Dermis microvascular lymphatic vessel endothelial cell (primary cell): ENCODE data around the gene GNPTG. TPM values are rescaled to one million over a fixed set of nuclear protein-coding genes. Genes with fewer than 3 reads are reported as not detected.
A peak's percentile ranks its signal among the peaks of the same experiment; 100 is the strongest.

Experiments used
- DNase-seq, 2 donors: peaks; one replicate each; pipeline versions ENCODE4 v3.0.0 to v3.0.0-alpha.2; 2010; ENCODE audit warnings: low read depth in 2 of 2
- total RNA-seq: library from RNA; depleted of rRNA; stranded (reverse); fragments of >200 nt; gene quantifications from 2 replicates; pipeline ENCODE4 v1.2.1, GENCODE V29; 2014

Gene GNPTG
- total RNA-seq, 1 donor from 2014 or later: 16.8 TPM

DNA sequence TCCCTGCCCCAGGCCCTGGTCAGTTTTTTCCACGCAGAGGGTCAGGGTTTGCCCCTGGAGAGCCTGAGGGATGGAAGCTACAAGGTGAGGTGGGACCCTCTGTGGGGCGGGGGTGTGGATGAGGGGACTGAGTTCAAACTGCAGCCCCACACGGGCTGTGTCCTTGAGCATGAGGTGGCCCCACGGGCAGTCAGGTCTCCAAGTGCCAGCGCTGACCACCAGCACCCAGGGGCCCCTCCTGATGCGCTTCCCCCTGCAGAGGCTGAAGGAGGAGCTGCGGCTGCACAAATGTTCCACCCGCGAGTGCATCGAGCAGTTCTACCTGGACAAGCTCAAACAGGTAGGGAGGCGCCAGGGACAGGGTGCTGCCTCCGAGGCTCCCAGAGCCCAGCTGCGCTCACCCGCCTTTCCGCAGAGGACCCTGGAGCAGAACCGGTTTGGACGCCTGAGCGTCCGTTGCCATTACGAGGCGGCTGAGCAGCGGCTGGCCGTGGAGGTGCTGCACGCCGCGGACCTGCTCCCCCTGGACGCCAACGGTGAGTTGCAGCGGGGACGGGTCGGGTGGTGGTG, 4.4 kb upstream of the GNPTG start:
- no peak for DNase-seq

DNA sequence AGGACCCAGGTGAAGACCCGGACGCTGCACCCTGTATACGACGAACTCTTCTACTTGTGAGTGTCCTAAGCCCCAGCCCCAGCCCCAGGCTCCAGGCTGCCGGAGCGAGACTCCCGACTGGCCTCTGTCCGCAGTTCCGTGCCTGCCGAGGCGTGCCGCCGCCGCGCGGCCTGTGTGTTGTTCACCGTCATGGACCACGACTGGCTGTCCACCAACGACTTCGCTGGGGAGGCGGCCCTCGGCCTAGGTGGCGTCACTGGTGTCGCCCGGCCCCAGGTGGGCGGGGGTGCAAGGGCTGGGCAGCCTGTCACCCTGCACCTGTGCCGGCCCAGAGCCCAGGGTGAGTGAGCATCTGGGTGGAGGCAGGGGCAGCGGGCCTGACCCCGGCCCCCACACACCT, 3.8 kb upstream of the GNPTG start:
- no peak for DNase-seq

DNA sequence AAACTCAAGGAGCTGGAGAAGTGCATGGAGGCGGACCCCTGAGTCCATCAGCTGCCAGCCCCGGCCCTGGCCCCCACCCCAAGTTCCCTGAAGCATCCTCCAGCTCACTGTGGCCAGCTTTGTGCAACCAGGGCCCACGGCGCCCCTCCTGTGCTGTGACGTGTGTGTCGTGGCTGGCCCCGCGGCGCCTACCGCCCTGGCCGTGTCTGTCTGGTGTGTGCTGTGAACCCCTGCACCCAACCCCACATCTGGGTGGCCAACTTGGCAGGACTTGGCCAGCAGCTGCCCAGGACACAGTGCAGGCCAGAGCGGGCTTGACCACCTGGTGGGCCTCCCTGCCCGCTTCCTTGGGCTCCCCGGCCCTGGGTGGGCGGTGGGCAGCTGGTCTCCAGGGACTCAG, 3.3 kb upstream of the GNPTG start:
- no peak for DNase-seq

DNA sequence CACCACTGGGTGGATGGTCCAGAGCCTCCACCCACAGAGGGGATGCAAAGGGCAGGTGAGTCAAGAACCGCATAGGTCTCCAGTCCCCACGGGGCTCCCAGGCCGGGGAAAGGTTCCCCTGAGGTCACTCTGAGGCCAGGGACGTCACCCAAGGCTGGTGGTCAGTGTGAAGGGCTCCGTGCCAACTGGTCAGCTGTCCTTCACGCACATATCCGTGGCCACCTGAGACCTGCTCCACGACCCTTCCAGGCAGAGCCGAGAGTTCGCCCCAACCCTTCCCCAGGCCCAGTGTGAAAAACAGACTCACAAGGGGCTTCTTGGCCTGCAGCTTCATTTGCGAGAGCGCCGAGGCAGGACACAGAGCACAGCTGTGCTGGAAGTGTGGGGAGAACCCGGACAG, 2.8 kb upstream of the GNPTG start:
- no peak for DNase-seq

DNA sequence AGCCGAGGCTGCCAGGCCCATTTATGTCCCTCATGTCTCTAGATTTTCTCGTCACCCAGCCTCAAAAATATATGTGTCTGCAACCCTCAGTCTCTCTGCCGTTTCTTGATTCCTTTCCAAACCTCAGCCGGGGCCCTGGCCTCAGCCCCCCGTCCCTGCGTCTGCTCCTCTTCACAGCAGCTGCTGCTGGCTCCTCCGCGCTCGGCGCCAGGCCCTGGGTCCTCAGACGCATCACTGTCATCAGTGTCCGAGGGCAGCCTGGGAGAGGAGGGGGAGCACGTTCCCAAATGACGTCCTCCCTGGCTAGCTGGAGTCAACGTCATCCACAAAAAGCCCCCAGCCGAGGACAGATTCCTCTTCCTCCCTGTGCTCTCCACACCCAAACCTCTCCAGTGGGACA, 2.4 kb upstream of the GNPTG start:
- no peak for DNase-seq

DNA sequence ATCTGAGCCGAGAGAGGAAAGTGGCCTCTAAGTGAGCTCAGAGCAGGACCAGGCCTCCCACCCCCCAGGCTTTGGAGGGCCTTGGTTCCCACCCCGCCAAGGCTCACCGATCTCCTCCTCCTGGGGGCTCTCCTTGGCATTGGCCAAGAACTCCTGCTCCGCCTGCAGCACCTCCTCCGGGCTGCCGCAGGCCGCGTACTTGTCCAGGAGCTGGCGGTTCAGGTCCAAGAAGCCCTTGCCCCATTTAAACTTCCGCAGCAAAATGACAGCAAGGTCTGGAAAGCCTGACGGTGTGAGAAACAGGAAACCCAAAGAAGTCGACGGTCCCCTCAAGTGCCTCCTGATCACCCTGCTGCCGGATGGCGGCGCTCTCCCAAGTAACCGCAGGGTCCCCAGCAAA, 1.8 kb upstream of the GNPTG start:
- DNase-seq: no peak

DNA sequence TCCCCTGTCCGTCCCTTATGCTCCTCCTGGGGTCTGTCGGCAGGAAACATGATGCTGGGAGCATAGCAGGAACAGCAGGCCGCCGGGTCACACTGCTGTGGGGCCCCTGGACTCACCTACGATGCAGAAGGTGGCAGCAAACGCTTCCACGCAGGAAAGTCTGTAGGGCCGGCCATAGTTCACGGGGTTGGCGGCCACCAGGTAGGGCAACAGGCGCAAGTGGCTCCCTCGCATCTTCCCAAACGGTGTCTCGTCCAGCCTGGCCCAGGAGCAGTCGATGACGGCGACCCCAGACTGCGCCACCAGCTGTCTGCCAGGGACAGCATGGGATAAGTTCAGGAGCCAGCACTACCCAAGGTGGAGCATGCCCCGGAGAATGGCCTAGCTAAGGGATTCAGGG, 1.0 kb upstream of the GNPTG start:
- no peak for DNase-seq

DNA sequence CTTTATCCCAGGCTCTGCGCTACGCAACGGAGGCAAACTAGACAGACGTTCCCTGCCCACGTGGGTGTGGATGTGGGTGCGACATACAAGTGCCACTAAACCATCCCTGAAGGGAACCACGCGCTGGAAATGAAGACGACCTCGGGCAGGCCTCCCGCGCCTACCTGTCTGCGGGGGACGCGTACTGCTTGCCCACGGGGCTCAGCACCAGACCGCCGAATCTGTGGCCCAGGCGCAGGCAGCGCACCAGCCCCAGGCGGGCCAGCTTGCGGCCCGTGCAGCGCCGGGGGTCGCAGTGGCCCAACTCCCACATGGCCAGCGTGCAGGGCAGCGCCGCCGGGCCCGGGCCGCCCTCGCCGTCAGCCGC, 533 bp upstream of the GNPTG start:
- no peak for DNase-seq

DNA sequence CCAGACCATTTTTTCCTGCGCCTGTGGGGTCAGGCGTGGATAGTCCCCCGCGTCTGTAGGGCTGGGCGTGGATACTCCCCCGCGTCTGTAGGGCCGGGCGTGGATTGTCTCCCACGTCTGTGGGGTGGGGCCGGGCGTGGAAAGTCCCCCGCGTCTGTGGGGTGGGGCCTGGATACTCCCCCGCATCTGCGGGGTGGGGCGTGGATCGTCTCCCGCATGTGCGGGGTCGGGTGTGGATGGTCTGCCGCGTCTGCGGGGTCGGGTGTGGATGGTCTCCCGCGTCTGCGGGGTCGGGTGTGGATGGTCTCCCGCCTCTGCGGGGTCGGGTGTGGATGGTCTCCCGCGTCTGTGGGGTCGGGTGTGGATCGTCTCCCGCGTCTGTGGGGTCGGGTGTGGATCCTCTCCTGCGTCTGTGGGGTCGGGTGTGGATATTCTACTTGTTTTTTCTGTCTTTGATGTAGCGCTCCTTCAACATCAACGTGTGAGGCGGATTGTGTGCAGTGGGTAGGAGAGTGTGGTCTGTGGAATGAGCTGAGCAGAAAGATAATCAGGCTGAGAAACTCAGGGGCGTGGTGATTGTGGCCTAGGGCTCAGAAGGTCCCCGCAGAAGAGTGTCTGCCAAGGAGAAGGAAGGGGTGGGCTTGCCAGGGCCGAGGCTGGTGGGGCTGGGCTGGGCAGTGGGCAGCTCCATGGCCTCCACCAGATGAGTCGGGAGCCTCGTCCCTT, 3.2 kb downstream of the GNPTG start:
- DNase-seq: no peak

DNA sequence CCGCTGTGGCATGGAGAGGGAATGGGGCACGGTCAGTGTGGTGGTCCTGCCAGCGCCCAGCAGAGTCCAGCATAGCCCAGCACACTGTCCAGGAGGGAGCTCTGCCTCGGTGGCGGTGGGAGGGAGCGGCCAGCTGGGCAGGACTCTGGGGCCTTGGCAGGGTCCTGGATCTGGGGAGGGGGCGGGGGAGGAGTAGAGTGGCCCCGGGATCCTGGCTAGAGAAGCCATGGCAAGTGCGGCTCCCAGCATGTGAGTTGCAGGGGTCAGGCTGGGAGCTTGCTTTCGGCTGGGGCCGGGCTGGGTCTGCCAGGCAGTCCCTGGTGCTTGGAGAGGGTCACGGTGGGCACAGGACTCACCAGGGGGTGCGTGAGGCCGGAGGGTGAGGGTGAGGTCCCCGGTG, 3.9 kb downstream of the GNPTG start:
- DNase-seq: no peak

DNA sequence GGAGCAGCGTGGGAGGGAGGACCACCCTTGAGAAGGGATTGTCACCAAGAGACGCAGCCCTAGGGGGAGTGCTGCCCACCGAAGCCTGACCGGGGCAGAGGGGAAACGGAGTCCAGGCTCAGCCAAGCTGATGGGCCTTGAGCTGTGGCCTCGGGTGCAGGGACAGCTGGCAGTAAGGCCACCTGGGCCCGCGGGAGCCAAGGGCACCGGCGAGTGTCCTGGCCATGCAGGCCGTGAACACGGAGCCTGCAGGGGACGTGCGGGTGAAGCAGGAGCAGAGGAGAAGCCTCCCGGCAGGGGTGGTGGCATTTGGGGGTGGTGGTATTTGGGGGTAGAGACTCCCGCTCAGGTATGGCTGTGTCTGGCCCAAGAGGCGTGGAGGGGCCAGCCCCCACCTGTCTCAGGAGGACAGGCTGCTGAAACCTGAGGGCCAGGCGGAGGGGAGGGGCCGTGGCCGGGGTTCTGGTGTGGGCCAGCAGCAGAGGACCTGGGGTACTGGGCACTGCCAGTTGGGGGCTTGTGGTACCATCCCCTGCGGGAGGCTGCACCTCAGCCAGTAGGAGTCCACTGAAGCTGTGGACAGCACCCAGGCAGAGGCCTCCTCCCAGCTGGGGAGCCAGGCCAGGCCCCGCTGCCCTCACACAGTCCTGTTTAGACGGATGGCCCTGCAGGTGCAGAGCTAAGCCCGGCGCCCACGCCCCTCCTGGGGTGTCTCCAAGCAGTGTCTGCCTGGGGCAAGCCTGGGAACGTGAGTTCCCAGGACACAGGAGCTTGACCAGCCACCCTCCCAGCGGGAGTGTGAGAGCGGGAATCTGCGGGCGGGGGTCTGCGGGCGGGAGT, 4.5 kb downstream of the GNPTG start:
- no peak for DNase-seq

DNA sequence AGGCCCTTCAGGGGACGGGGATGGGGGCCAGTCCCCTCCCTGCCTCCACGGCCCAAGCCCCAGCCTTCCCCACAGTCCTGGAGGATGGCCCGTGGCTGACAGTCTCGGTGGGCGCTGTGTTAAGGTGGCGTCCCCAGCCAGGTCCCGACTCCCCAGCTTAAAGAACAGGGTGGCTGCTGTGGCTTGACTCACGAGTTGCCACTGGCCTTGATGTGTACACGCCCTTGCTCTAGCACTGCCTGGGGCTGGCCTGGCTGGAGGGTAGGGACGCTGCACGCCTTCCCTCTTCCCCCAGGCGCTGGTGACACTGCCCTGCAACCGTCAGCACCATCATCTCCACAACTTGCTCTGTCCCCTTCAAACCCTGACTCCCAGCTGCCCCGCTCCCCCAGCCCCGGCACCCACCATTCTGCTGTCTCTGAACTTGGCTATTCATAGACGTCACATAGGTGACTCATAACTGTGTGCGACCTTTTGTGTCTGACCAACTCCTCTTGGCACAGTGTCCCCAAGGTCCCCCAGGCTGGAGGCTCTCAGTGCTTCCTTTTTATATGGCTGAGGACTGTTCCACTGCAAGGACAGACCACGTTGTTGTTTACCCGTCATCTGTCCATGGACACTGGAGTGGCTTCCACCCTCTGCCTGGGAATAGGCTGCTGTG, 6.3 kb downstream of the GNPTG start:
- no peak for DNase-seq

DNA sequence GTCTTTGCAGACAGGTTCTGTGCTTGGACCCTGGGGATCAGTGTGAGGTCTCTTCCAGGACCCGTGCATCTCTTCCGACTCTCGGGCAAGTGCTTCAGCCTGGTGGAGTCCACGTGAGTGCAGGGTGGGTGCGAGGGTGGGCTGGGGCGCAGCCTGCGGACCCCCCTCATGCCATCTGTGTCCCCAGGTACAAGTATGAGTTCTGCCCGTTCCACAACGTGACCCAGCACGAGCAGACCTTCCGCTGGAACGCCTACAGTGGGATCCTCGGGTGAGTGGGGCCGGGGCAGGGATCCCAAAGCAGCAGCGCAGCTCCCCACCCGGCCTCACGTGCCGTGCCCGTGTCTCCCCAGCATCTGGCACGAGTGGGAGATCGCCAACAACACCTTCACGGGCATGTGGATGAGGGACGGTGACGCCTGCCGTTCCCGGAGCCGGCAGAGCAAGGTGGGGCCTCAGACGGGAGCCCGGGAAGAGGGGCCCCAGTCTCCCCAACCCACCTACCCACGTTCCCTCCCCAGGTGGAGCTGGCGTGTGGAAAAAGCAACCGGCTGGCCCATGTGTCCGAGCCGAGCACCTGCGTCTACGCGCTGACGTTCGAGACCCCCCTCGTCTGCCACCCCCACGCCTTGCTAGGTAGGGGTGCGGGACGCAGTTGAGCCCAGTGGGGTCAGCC, 10.1 kb downstream of the GNPTG start:
- no peak for DNase-seq

DNA sequence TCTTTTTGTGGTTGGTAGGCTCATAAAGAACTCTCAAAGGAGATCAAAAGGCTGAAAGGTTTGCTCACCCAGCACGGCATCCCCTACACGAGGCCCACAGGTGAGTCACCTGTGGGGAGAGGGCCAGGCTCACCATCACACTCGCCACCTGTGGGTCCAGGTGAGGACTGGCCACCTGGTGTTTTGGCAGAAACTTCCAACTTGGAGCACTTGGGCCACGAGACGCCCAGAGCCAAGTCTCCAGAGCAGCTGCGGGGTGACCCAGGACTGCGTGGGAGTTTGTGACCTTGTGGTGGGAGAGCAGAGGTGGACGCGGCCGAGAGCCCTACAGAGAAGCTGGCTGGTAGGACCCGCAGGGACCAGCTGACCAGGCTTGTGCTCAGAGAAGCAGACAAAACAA, 11.1 kb downstream of the GNPTG start:
- no peak for DNase-seq

DNA sequence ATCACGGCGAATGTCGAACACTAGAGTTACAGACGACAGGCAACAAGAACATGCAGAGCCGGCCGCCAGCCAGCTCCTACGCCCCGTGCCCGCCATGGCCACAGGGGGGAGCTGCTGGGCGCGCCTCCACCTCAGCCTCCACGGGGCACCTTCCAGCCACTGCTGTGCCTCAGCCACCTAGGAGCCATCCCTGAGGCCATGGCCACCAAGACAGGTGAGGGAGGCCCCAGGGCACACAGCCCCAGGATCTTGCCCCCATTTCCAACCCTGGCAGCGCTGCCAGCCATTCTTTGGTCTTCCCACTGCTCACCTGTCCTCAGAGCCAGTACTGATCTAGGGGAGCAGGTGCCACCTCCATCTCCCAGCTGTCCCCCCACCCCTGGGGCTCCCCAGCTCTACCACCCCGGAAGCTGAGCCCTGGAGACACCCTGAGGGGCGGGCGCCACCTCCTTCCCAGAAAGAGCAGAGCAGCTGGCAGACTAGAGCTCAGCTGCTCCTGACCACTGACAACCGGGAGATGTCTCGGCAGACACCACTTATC, 11.8 kb downstream of the GNPTG start:
- peak; percentile 25 to 65 for DNase-seq

DNA sequence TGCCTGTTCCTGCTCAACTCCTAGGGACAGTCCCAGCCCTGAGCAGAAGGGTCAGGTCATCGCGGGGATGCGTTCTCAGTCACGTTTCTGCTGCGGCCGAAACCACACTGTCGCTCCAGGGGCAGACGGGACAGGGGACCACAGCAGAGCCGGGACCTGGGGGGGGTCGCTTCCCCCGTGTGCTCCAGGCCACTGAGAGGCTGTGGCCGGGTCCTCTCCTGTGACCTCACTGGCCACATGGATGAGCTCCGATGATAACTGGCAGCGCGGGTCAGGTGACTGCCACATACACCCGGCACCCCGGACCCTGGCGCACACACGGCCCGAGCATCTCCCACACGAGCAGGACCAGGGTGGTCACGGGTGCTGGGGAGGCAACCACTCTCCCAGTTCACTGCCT, 12.8 kb downstream of the GNPTG start:
- no peak for DNase-seq

DNA sequence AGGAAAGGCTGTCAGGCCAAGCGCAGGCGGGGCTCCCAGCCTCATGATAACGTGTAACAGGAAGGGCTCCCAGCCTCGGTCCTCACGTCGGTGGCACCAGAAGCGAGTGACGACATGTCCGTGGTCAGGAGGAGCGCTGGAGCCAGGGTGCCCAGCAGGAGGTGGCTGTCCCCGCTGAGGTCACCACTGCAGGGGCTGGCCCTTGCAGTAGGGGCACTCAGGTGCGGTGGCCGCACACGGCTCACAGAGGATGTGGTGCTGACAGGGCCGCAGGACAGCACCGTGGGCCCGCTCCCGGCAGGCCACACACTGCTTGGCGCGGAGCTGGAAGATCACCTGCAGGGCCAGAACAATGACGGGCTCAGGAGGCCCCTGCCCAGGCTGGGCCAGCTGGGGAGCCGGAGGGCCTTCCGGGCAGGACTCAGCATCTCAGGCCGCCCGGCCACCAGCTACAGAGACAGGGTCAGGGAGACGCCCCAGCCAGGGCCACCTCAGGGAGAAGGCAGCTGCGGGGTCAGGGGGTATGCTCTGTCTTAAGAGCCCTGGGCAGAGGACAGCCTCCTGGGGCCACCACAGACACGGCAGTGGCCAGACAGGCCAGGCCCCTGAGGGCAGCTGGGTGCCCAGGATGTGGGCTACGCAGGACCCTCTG, 14.5 kb downstream of the GNPTG start:
- no peak for DNase-seq

DNA sequence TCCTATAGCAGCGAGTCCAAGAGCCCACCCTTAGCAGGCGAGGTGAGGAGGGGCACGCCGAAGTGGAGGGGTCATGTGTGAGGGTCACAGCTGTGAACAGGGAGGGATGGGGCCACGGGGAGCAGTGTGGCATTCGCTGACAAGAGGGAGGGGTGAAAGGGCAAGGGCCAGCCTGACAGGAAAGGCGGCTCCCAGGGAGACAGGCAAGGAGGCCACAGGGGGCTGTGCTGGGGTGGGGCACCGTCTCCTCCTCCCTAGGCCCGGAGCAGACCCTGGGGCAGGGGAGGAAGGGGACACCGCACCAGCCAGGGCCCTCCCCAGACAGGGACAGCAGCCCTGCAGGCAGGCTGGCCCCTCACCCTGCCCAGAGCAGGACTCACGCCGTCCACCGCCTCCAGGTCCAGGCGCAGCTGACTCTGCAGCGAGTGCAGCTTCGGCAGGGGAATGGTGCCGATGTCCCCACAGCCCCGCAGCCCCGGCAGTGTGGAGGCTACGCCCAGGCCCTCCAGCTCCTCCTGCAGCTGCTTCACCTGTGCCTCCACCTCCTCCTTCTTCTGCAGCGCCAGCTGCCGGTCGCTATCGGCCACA, 15.1 kb downstream of the GNPTG start:
- DNase-seq: no peak

DNA sequence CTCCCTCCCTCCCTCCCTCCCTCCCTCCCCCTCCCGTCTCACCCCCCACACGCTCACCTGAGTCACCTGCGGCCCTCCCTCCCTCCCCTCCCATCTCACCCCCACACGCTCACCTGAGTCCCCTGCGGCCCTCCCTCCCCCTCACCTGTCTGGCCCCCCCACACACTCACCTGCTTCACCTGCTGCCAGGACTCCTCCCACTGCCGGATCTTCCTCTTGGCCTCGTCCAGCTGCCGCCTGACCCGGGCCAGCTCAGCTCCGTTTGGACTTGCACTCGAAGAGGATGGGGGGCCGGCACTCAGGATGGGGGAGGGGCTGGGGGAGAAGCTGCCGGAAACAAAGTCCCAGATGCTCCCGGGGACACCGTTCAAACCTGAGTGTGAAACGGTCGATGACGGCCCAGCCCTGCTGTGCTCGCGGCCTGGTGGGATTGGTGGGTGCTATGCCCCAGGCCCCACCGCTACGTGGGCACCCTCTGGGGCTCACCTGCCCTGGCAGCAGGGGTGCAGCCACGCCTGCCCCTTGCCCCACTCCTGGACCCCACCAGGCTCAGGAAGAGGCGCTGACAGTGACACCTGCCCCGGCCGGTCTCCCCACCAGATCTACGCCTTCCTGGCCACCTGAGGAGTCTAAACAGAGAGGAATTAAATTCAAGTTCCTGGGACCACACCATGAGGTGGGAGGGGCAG, 15.9 kb downstream of the GNPTG start:
- DNase-seq: no peak
